ENCODE data around the gene OR6C75. TPM values are rescaled to one million over a fixed set of nuclear protein-coding genes. Genes with fewer than 3 reads are reported as not detected.

The OR6C75 gene
- not detected in 2 replicates for total RNA-seq

DNA sequence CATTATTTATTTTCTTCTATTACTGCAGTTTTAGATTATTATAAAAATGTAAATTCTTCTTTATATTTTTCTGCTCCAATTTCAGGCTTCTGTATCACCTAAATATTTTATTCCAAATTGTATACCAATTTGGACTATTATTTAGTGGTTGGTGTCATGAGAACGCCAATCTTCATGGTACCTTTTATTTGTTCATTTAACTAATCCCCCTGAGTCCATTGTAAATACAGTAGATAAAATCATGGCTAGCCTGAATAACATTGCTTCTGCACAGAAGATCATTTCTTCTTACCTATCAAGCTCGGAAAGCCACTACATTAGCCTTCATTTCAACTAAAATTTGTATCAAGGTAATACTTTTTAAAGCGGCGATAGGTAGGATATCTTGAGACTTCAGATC lies at the start of gene OR6C75:
Gene OR6C75, plus strand, starts transcription at position 301 of the 400 bp plus-strand sequence. CDS start 2,136 bp downstream, outside the sequence.

DNA sequence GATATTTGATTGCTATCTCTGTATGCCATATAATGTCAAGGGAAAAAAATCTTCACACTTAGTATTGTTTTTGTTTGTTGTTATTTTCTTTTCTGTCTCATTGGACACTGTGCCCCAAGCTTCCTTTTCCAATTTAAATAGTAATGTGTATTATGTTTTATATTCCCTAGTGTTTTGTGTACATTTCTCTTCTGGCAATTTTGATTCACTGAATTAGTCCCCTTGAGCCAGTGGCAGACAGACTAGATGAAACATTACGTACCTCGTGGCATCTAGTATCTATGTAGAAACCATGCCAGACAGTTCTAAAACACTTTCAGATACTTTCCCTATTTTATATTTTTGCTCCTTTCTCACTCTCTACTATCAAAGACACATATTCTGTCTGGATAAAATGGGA lies 48.7 kb upstream of the OR6C75 start, which contains the start of gene OR6C1:
Gene OR6C1, plus strand, starts transcription at position 301 of the 400 bp plus-strand sequence. CDS start 6,257 bp downstream, outside the sequence.

DNA sequence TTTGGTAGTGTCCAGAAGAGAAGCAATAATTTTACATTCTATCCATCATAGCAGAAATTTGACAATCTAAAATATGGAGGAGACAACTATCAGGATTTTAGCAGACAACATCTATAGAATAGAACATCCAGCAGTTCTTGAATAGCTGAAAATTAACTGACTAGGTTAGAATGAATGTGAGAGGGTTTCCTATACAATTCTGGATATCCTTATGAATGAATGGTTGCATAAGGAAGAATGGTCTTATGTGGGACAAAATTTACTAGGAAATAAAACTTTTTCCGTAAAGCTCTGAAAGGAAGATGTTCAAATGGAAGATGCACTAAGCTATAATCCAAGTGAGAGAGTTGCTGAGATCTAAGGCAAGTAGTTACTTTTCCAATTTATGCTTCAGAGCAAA lies 32.3 kb upstream of the OR6C75 start, which contains the start of gene OR6C3:
Gene OR6C3, plus strand, starts transcription at position 301 of the 400 bp plus-strand sequence. CDS start 955 bp downstream, outside the sequence.

GRCh38 chr12:55400229-55400628 lies 37.5 kb downstream of the OR6C75 start, which contains the start of gene OR6C65:
Gene OR6C65, plus strand, starts transcription at chr12:55400529. Its CDS starts 0 bp downstream, at chr12:55400529.

Other genes starting within 250 kb of the OR6C75 start
- not detected in 2 replicates for gene OR9K2, start 236.6 kb upstream of the OR6C75 start, total RNA-seq
- not detected in 2 replicates for gene OR10A7, start 141.9 kb upstream of the OR6C75 start, total RNA-seq
- gene OR6C74, start 118.4 kb upstream of the OR6C75 start, total RNA-seq, result not detected in 2 replicates
- not detected in 2 replicates for gene OR6C6, start 66.4 kb upstream of the OR6C75 start, total RNA-seq
- not detected in 2 replicates for gene OR6C1, start 48.6 kb upstream of the OR6C75 start, total RNA-seq
- not detected in 2 replicates for gene OR6C3, start 32.2 kb upstream of the OR6C75 start, total RNA-seq
- not detected in 2 replicates for gene OR6C65, start 37.6 kb downstream of the OR6C75 start, total RNA-seq
- gene OR6C76, start 63.3 kb downstream of the OR6C75 start, total RNA-seq, result not detected in 2 replicates
- gene OR6C2, start 81.1 kb downstream of the OR6C75 start, total RNA-seq, result not detected in 2 replicates
- not detected in 2 replicates for gene OR6C70, start 107.2 kb downstream of the OR6C75 start, total RNA-seq
- gene OR6C68, start 129.4 kb downstream of the OR6C75 start, total RNA-seq, result not detected in 2 replicates
- not detected in 2 replicates for gene OR6C4, start 186.6 kb downstream of the OR6C75 start, total RNA-seq
- gene OR2AP1, start 209.5 kb downstream of the OR6C75 start, total RNA-seq, result not detected in 2 replicates

Data from tracheal epithelial cell (primary cell).